ENCODE measurements around the gene TBCEL. TPM values are rescaled to one million over a fixed set of nuclear protein-coding genes. Genes with fewer than 3 reads are reported as not detected.
"Not testable (repeated sequence)": the region's sequence is repeated elsewhere in the genome, so short reads cannot be mapped to it uniquely, and the experiment has no call there.

TBCEL gene
- total RNA-seq, 1 donor from 2014 or later: 19.7 TPM

GRCh38 chr11:121031167-121031566 lies 7.3 kb downstream of the TBCEL start:
- Mint-ChIP-seq H3K27ac (ENCODE audit: unreplicated experiment) (no peak overlapping the region), H3K9me3 (no peaks in the 10 kb centered on the region), H3K36me3 (ENCODE audit: low read depth) (peaks cover 2% of the 10 kb centered on the region), H3K4me3 (no peak overlapping the region), H3K4me1 (no peaks in the 10 kb centered on the region), H3K27me3 (ENCODE audit: low read depth) (no peaks in the 10 kb centered on the region)
- DNase-seq (ENCODE audit: low read depth, low spot score): no peak
- TF ChIP-seq CTCF (conservative IDR thresholded peaks at IDR 0.05): no peak

GRCh38 chr11:121031648-121032047 lies 7.7 kb downstream of the TBCEL start:
- H3K4me3 Mint-ChIP-seq; H3K36me3 Mint-ChIP-seq (ENCODE audit: low read depth); H3K27me3 Mint-ChIP-seq (ENCODE audit: low read depth); DNase-seq (ENCODE audit: low read depth, low spot score); H3K9me3 Mint-ChIP-seq; H3K4me1 Mint-ChIP-seq; H3K27ac Mint-ChIP-seq (ENCODE audit: unreplicated experiment): not testable (repeated sequence)

GRCh38 chr11:121032546-121032945 lies 8.6 kb downstream of the TBCEL start:
- Mint-ChIP-seq H3K9me3 (no peaks in the 10 kb centered on the region), H3K27ac (ENCODE audit: unreplicated experiment) (no peak overlapping the region), H3K27me3 (ENCODE audit: low read depth) (no peaks in the 10 kb centered on the region), H3K36me3 (ENCODE audit: low read depth) (peaks cover 2% of the 10 kb centered on the region), H3K4me3 (no peak overlapping the region), H3K4me1 (no peaks in the 10 kb centered on the region)
- TF ChIP-seq CTCF (conservative IDR thresholded peaks at IDR 0.05): no peak
- no peak for DNase-seq (ENCODE audit: low read depth, low spot score)

- DNase-seq (ENCODE audit: low read depth, low spot score): no peak
- no peak for TF ChIP-seq CTCF (conservative IDR thresholded peaks at IDR 0.05)
- Mint-ChIP-seq H3K27me3 (ENCODE audit: low read depth) (no peaks in the 10 kb centered on the region), H3K4me1 (peaks cover 5% of the 10 kb centered on the region), H3K27ac (ENCODE audit: unreplicated experiment) (no peak overlapping the region), H3K4me3 (no peak overlapping the region), H3K9me3 (no peaks in the 10 kb centered on the region), H3K36me3 (ENCODE audit: low read depth) (peaks cover 2% of the 10 kb centered on the region)
Measured at GRCh38 chr11:121033635-121034034, 9.7 kb downstream of the TBCEL start.

GRCh38 chr11:121035169-121035755 lies 11.4 kb downstream of the TBCEL start:
- TF ChIP-seq CTCF (conservative IDR thresholded peaks at IDR 0.05): no peak
- DNase-seq (ENCODE audit: low read depth, low spot score): no peak
- Mint-ChIP-seq H3K36me3 (ENCODE audit: low read depth) (peaks cover 1% of the 10 kb centered on the region), H3K4me3 (no peak overlapping the region), H3K27me3 (ENCODE audit: low read depth) (no peaks in the 10 kb centered on the region), H3K27ac (ENCODE audit: unreplicated experiment) (no peak overlapping the region), H3K9me3 (no peaks in the 10 kb centered on the region), H3K4me1 (peaks cover 13% of the 10 kb centered on the region)

- Mint-ChIP-seq H3K9me3 (no peaks in the 10 kb centered on the region), H3K27ac (ENCODE audit: unreplicated experiment) (no peak overlapping the region), H3K27me3 (ENCODE audit: low read depth) (no peaks in the 10 kb centered on the region), H3K4me3 (no peak overlapping the region), H3K36me3 (ENCODE audit: low read depth) (no peaks in the 10 kb centered on the region), H3K4me1 (peaks cover 13% of the 10 kb centered on the region)
- no peak for DNase-seq (ENCODE audit: low read depth, low spot score)
- TF ChIP-seq CTCF (conservative IDR thresholded peaks at IDR 0.05): no peak
Measured at GRCh38 chr11:121035780-121036179, 11.9 kb downstream of the TBCEL start.

All from neural crest cell (in vitro differentiated cells).